OCI-LY1 (cell line): ENCODE data around the gene PAX8.

Source experiments
- H2AFZ ChIP-seq: fragments of 200-600 bp; sonication (generic), shearing (Covaris generic); 2 replicates; pipeline ENCODE4 v1.6.0; 2014; ENCODE audit warnings: antibody characterized with exemption, mild to moderate bottlenecking, low read length
- H3F3A ChIP-seq: fragments of 200-600 bp; sonication (generic), shearing (Covaris generic); 2 replicates; pipeline ENCODE4 v1.6.0; 2014; ENCODE audit warnings: mild to moderate bottlenecking, antibody characterized with exemption, low read length, moderate library complexity; ENCODE audit not compliant: insufficient read depth
- H3K27ac ChIP-seq: fragments of 200-600 bp; sonication (generic); 2 replicates; pipeline ENCODE4 v1.5.1; 2014; ENCODE audit warnings: low read length, mixed run types, mild to moderate bottlenecking, low read depth; ENCODE audit not compliant: poor library complexity, severe bottlenecking
- H3K27me3 ChIP-seq: fragments of 200-600 bp; sonication (generic); 2 replicates; pipeline ENCODE4 v1.6.0; 2014; ENCODE audit warnings: antibody characterized with exemption, mild to moderate bottlenecking, low read length, moderate library complexity; ENCODE audit not compliant: insufficient read depth
- H3K36me3 ChIP-seq: fragments of 200-600 bp; sonication (generic); 2 replicates; pipeline ENCODE4 v1.6.1; 2014; ENCODE audit warnings: mild to moderate bottlenecking, antibody characterized with exemption, low read length, moderate library complexity, mixed read lengths; ENCODE audit not compliant: insufficient read depth
- H3K4me1 ChIP-seq: fragments of 200-600 bp; sonication (generic); 2 replicates; pipeline ENCODE4 v1.5.1; 2014; ENCODE audit warnings: mild to moderate bottlenecking, low read length, moderate library complexity; ENCODE audit not compliant: insufficient read depth, severe bottlenecking
- H3K4me2 ChIP-seq: fragments of 200-600 bp; sonication (generic), shearing (Covaris generic); 2 replicates; pipeline ENCODE4 v1.6.1; 2014; ENCODE audit warnings: low read length
- H3K4me3 ChIP-seq: fragments of 200-600 bp; sonication (generic); 2 replicates; pipeline ENCODE4 v1.5.1; 2014; ENCODE audit warnings: low read length, low read depth, mild to moderate bottlenecking, mixed read lengths; ENCODE audit not compliant: poor library complexity, severe bottlenecking
- H3K79me2 ChIP-seq: fragments of 200-600 bp; shearing (Covaris generic); 2 replicates; pipeline ENCODE4 v1.6.1; 2016; ENCODE audit warnings: mixed run types, low read length, mixed read lengths; ENCODE audit not compliant: insufficient read depth
- H3K9ac ChIP-seq: fragments of 200-600 bp; sonication (generic), shearing (Covaris generic); 2 replicates; pipeline ENCODE4 v1.6.1; 2014; ENCODE audit warnings: mild to moderate bottlenecking, low read length, mixed read lengths
- H3K9me2 ChIP-seq: fragments of 200-600 bp; sonication (generic), shearing (Covaris generic); 2 replicates; pipeline ENCODE4 v1.6.1; 2014; ENCODE audit warnings: low read depth, mild to moderate bottlenecking, low read length, mixed read lengths
- H3K9me3 ChIP-seq: fragments of 200-600 bp; shearing (Covaris generic); 2 replicates; pipeline ENCODE4 v1.6.1; 2014; ENCODE audit warnings: low read length, mixed read lengths
- H4K20me1 ChIP-seq: fragments of 200-600 bp; sonication (generic), shearing (Covaris generic); 2 replicates; pipeline ENCODE4 v1.6.0; 2016; ENCODE audit warnings: mild to moderate bottlenecking, low read length; ENCODE audit not compliant: insufficient read depth
- CTCF ChIP-seq: fragments of 200-600 bp; sonication (generic), shearing (Covaris generic); IDR thresholded peaks from 2 replicates; pipeline ENCODE4 v1.5.1; 2017; ENCODE audit warnings: mild to moderate bottlenecking, antibody characterized with exemption, low read length, moderate library complexity, mixed read lengths
- EZH2 ChIP-seq: fragments of 200-600 bp; sonication (generic), shearing (Covaris generic); IDR thresholded peaks from 2 replicates; pipeline ENCODE4 v1.8.0; 2017; ENCODE audit warnings: borderline replicate concordance, mixed run types, mild to moderate bottlenecking, antibody characterized with exemption, low read length, moderate library complexity, mixed read lengths

Gene PAX8

GRCh38 chr2:113227290-113227689 is 51.4 kb downstream of the PAX8 start:
- Histone ChIP-seq H3K4me2 (no peak overlapping the region), H2AFZ (no peak overlapping the region), H3K9me3 (no peaks in the 10 kb centered on the region), H3K9me2 (no peaks in the 10 kb centered on the region), H3K27ac (no peak overlapping the region), H3K79me2 (no peaks in the 10 kb centered on the region), H3K4me3 (no peak overlapping the region), H3F3A (no peaks in the 10 kb centered on the region), H3K4me1 (no peaks in the 10 kb centered on the region), H3K9ac (no peak overlapping the region), H3K36me3 (no peaks in the 10 kb centered on the region), H3K27me3 (no peaks in the 10 kb centered on the region), H4K20me1 (no peaks in the 10 kb centered on the region)
- no peak for TF ChIP-seq EZH2
- TF ChIP-seq CTCF: no peak

GRCh38 chr2:113226462-113226861 is 52.3 kb downstream of the PAX8 start:
- H3K4me1 ChIP-seq: no peaks in the 10 kb centered on the region
- no peaks in the 10 kb centered on the region for H4K20me1 ChIP-seq
- no peak overlapping the region for H3K4me3 ChIP-seq
- H3K9me2 ChIP-seq: no peaks in the 10 kb centered on the region
- no peak overlapping the region for H3K27ac ChIP-seq
- H3K9me3 ChIP-seq: no peaks in the 10 kb centered on the region
- no peak overlapping the region for H2AFZ ChIP-seq
- H3F3A ChIP-seq: no peaks in the 10 kb centered on the region
- no peaks in the 10 kb centered on the region for H3K36me3 ChIP-seq
- H3K79me2 ChIP-seq: no peaks in the 10 kb centered on the region
- TF ChIP-seq CTCF: no peak
- H3K4me2 ChIP-seq: no peak overlapping the region
- H3K27me3 ChIP-seq: no peaks in the 10 kb centered on the region
- H3K9ac ChIP-seq: no peak overlapping the region

- Histone ChIP-seq H3K9ac (no peak overlapping the region), H3F3A (no peaks in the 10 kb centered on the region), H3K4me3 (no peak overlapping the region), H3K4me1 (no peaks in the 10 kb centered on the region), H3K9me3 (no peaks in the 10 kb centered on the region), H3K9me2 (no peaks in the 10 kb centered on the region), H3K27ac (no peak overlapping the region), H3K4me2 (no peak overlapping the region), H3K36me3 (no peaks in the 10 kb centered on the region), H3K79me2 (no peaks in the 10 kb centered on the region), H3K27me3 (no peaks in the 10 kb centered on the region), H2AFZ (no peak overlapping the region), H4K20me1 (no peaks in the 10 kb centered on the region)
- TF ChIP-seq EZH2 (no peak), CTCF (no peak)
Measured at GRCh38 chr2:113225263-113226259, 53.2 kb downstream of the PAX8 start.
